ENCODE measurements around the gene UNKL. TPM values are rescaled to one million over a fixed set of nuclear protein-coding genes. Genes with fewer than 3 reads are reported as not detected.

UNKL gene
- total RNA-seq, 1 experiment from 2014 or later, result 32.0 TPM

DNA sequence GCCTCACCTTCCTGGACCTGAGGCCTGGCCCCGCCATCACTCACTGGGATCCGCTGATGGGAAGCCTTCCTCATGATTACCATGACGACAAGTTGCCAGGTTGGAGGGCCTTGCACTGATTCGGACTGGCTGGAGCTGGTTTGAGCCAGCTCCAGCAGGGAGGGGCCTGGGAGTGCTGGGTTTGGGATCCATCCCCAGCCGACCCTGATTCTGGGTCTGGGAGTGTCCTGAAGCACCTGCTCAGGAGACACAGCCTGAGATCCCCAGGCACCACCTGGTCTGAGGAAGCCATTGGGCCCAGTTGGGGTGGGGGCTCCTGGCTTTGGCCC is 86.9 kb downstream of the UNKL start:
- Histone ChIP-seq H4K8ac (replicated peaks; ENCODE audit: insufficient read length, low read depth, low read length) (no peak overlapping the region), H3K27ac (ENCODE audit: insufficient read length, low read depth, low read length) (no peak overlapping the region)

More for the DNA sequence above, 86.9 kb downstream of the UNKL start:
- H3K56ac ChIP-seq (ENCODE audit: insufficient read length, low read depth, low read length), result no peak overlapping the region
- no peaks in the 10 kb centered on the region for H3K4me1 ChIP-seq (ENCODE audit: insufficient read depth, low read length)
- H3K14ac ChIP-seq (ENCODE audit: insufficient read depth, low read length), result no peak overlapping the region; the same call in 1 of the 2 replicates
- no peak overlapping the region for H4K5ac ChIP-seq (ENCODE audit: insufficient read length, low read depth, low read length)
- no peak overlapping the region for H2BK120ac ChIP-seq (ENCODE audit: low read depth, low read length, poor library complexity, severe bottlenecking)
- no peaks in the 10 kb centered on the region for H3K79me1 ChIP-seq (ENCODE audit: insufficient read depth, low read depth, low read length, poor library complexity, severe bottlenecking)
- no peaks in the 10 kb centered on the region; the same call in 1 of the 2 replicates for H3K27me3 ChIP-seq (ENCODE audit: insufficient read depth, low read length)
- no peak overlapping the region for H3K4me2 ChIP-seq (ENCODE audit: insufficient read depth, insufficient read length, low read length)
- H4K20me1 ChIP-seq (ENCODE audit: control insufficient read depth, insufficient read depth, insufficient read length), result no peaks in the 10 kb centered on the region
- no peak overlapping the region for H3T11ph ChIP-seq (ENCODE audit: low read length)
- H3K18ac ChIP-seq (ENCODE audit: insufficient read length, low read depth, low read length), result no peak overlapping the region
- no peaks in the 10 kb centered on the region for H3K79me2 ChIP-seq (ENCODE audit: insufficient read depth, low read length)
- H2BK15ac ChIP-seq (ENCODE audit: low read depth, low read length), result no peak overlapping the region
- H2AFZ ChIP-seq (ENCODE audit: low read length), result no peak overlapping the region
- H2BK20ac ChIP-seq (ENCODE audit: low read depth, low read length, poor library complexity, severe bottlenecking), result no peak overlapping the region
- TF ChIP-seq, protein P1, sequence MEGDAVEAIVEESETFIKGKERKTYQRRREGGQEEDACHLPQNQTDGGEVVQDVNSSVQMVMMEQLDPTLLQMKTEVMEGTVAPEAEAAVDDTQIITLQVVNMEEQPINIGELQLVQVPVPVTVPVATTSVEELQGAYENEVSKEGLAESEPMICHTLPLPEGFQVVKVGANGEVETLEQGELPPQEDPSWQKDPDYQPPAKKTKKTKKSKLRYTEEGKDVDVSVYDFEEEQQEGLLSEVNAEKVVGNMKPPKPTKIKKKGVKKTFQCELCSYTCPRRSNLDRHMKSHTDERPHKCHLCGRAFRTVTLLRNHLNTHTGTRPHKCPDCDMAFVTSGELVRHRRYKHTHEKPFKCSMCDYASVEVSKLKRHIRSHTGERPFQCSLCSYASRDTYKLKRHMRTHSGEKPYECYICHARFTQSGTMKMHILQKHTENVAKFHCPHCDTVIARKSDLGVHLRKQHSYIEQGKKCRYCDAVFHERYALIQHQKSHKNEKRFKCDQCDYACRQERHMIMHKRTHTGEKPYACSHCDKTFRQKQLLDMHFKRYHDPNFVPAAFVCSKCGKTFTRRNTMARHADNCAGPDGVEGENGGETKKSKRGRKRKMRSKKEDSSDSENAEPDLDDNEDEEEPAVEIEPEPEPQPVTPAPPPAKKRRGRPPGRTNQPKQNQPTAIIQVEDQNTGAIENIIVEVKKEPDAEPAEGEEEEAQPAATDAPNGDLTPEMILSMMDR (conservative IDR thresholded peaks at IDR 0.05), result no peak
- H3K4me1 Mint-ChIP-seq, result peaks cover 9 to 18% of the 10 kb centered on the region in 2 experiments
- peaks cover 8% of the 10 kb centered on the region for H3K23me2 ChIP-seq (ENCODE audit: insufficient read length, low read depth, low read length, poor library complexity, severe bottlenecking)
- no peak for DNase-seq
- no peak overlapping the region for H3K4me3 Mint-ChIP-seq
- no peak overlapping the region for H2BK12ac ChIP-seq (ENCODE audit: insufficient read length, low read depth, low read length)
- no peak overlapping the region for H2AK5ac ChIP-seq (ENCODE audit: insufficient read length, low read length)
- no peak overlapping the region for H3K4ac ChIP-seq (ENCODE audit: low read depth, low read length)
- H3K23ac ChIP-seq (ENCODE audit: insufficient read length, low read depth, low read length), result no peak overlapping the region
- H3K9ac ChIP-seq (ENCODE audit: extremely low read depth, insufficient read length, low read length), result no peak overlapping the region
- H3K36me3 Mint-ChIP-seq (ENCODE audit: insufficient read depth in 1 of 3, low read depth in 3 of 3), result peaks cover 2 to 26% (median 17%) of the 10 kb centered on the region in 3 experiments
- peaks cover 8% of the 10 kb centered on the region for H3K27me3 Mint-ChIP-seq (ENCODE audit: low read depth)
- no CpG with 5 or more reads among the region's 5 CpGs for WGBS (ENCODE audit: extremely low coverage, insufficient read length, low lambda C conversion rate)
- no peaks in the 10 kb centered on the region for H3K9me3 ChIP-seq (ENCODE audit: control insufficient read depth, low read depth, low read length)
- H2BK5ac ChIP-seq (ENCODE audit: insufficient read length, low read length), result no peak overlapping the region
- H3K9me3 Mint-ChIP-seq, result no peaks in the 10 kb centered on the region
- no peak overlapping the region for H3K27ac Mint-ChIP-seq
- H4K91ac ChIP-seq (ENCODE audit: insufficient read length, low read depth, low read length), result peak overlapping the region; percentile 46
